A673 (cell line): Measurements from ENCODE around the gene TARBP2. TPM values are rescaled to one million over a fixed set of nuclear protein-coding genes. Genes with fewer than 3 reads are reported as not detected.

ENCODE experiments used
- BruUV-seq: library from RNA; stranded (reverse); fragments of 400-500 nt; replicated peaks from 2 replicates; lab custom pipeline; 2021; lab: Mats Ljungman, UMichigan
- CTCF ChIA-PET: fragments of 300-600 bp; sonication (Branson Sonifier 250); formaldehyde crosslinking; loops from one replicate; lab custom pipeline; 2022; ENCODE audit warnings: antibody characterized with exemption; lab: Charles Lee
- POLR2A ChIA-PET: fragments of 300-600 bp; sonication (Branson Sonifier 250); formaldehyde crosslinking; loops from one replicate; lab custom pipeline; 2022; ENCODE audit warnings: antibody characterized with exemption; ENCODE audit not compliant: low non-redundant PET; lab: Charles Lee
- DNase-seq: peaks from one replicate; pipeline ENCODE4 v3.0.0-alpha.2; 2015; ENCODE audit warnings: low spot score
- H3K27ac ChIP-seq: fragments of 200-600 bp; sonication (generic); 2 replicates; pipeline ENCODE4 v1.5.1; 2016; ENCODE audit warnings: mixed run types, low read depth, mild to moderate bottlenecking, mixed read lengths, antibody characterized with exemption, low read length; ENCODE audit not compliant: poor library complexity, severe bottlenecking
- H3K27me3 ChIP-seq: fragments of 200-600 bp; sonication (generic); replicated peaks from 2 replicates; pipeline ENCODE4 v1.6.1; 2017; ENCODE audit warnings: mixed run types, low read depth, mild to moderate bottlenecking, mixed read lengths, antibody characterized with exemption, low read length; ENCODE audit not compliant: insufficient read depth, poor library complexity
- H3K36me3 ChIP-seq: fragments of 200-600 bp; sonication (generic); 2 replicates; pipeline ENCODE4 v1.6.1; 2016; ENCODE audit warnings: mixed run types, mild to moderate bottlenecking, mixed read lengths, antibody characterized with exemption, low read length; ENCODE audit not compliant: insufficient read depth, poor library complexity, severe bottlenecking
- H3K4me1 ChIP-seq: fragments of 200-600 bp; sonication (generic); 2 replicates; pipeline ENCODE4 v1.6.1; 2017; ENCODE audit warnings: mixed run types, mild to moderate bottlenecking, mixed read lengths, antibody characterized with exemption, low read length; ENCODE audit not compliant: insufficient read depth, poor library complexity, severe bottlenecking
- H3K4me3 ChIP-seq: fragments of 200-600 bp; sonication (generic); 2 replicates; pipeline ENCODE4 v1.5.1; 2016; ENCODE audit warnings: low read depth, mixed run types, mild to moderate bottlenecking, mixed read lengths, low read length; ENCODE audit not compliant: poor library complexity, severe bottlenecking
- H3K9me3 ChIP-seq: fragments of 200-600 bp; sonication (generic); 2 replicates; pipeline ENCODE4 v1.6.1; 2016; ENCODE audit warnings: mixed run types, low read depth, mild to moderate bottlenecking, mixed read lengths, antibody characterized with exemption, low read length; ENCODE audit not compliant: poor library complexity, severe bottlenecking
- EZH2 ChIP-seq: fragments of 200-600 bp; sonication (generic); IDR thresholded peaks from 2 replicates; pipeline ENCODE4 v1.6.1; 2017; ENCODE audit warnings: borderline replicate concordance, low read depth, mild to moderate bottlenecking, mixed read lengths, antibody characterized with exemption, low read length; ENCODE audit not compliant: poor library complexity, severe bottlenecking
- intact Hi-C: fragments of 100-400 bp; cut with micrococcal nuclease; formaldehyde crosslinking; loops from one replicate; pipeline ENCODE4 v1.10.0; 2022; ENCODE audit not compliant: unreplicated experiment
- total RNA-seq: library from RNA; stranded (reverse); gene quantifications from 2 replicates; pipeline ENCODE4 v1.2.3, GENCODE V29; 2021
- TF ChIP-seq, protein P1 (sequence below): fragments of 300-800, 200-600 bp; sonication (generic); conservative IDR thresholded peaks from 2 replicates; pipeline ENCODE4 v1.5.1; 2017; ENCODE audit warnings: low read depth, mild to moderate bottlenecking, antibody characterized with exemption, low read length, moderate library complexity, mixed read lengths

The TARBP2 gene
- total RNA-seq, 1 experiment from 2014 or later: 70.9 TPM

DNA sequence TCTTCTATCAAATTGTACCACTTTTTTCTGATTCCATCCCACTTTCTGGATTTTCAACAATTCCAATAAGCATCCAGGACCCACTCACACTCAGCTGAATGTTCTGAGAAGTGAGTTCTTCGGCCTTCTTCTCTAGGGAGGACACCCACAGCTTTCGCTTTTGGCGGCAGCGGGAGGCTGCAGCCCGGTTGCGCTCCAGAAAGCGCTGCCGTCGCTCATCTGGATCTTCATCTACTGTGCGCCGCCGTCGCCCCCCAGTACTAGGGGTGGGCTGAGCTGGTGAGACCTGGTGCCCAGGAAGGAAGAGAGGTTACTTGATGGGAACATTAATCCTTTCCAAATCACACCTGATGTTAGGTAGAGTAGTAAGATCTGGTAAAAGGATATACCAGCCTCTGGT is 23.4 kb downstream of the TARBP2 start:
- BruUV-seq: no TSS peak
- intact Hi-C loops: no loop called here
- TF ChIP-seq EZH2: no peak
- TF ChIP-seq, protein P1, sequence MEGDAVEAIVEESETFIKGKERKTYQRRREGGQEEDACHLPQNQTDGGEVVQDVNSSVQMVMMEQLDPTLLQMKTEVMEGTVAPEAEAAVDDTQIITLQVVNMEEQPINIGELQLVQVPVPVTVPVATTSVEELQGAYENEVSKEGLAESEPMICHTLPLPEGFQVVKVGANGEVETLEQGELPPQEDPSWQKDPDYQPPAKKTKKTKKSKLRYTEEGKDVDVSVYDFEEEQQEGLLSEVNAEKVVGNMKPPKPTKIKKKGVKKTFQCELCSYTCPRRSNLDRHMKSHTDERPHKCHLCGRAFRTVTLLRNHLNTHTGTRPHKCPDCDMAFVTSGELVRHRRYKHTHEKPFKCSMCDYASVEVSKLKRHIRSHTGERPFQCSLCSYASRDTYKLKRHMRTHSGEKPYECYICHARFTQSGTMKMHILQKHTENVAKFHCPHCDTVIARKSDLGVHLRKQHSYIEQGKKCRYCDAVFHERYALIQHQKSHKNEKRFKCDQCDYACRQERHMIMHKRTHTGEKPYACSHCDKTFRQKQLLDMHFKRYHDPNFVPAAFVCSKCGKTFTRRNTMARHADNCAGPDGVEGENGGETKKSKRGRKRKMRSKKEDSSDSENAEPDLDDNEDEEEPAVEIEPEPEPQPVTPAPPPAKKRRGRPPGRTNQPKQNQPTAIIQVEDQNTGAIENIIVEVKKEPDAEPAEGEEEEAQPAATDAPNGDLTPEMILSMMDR: no peak
- H3K36me3 ChIP-seq: peaks cover 35% of the 10 kb centered on the region
- H3K27me3 ChIP-seq: no peaks in the 10 kb centered on the region
- no peaks in the 10 kb centered on the region for H3K9me3 ChIP-seq
- no peak overlapping the region for H3K27ac ChIP-seq
- no peak overlapping the region for H3K4me3 ChIP-seq
- H3K4me1 ChIP-seq: no peaks in the 10 kb centered on the region
- POLR2A ChIA-PET: no interaction called here
- no peak for DNase-seq
- CTCF ChIA-PET: no interaction called here

DNA sequence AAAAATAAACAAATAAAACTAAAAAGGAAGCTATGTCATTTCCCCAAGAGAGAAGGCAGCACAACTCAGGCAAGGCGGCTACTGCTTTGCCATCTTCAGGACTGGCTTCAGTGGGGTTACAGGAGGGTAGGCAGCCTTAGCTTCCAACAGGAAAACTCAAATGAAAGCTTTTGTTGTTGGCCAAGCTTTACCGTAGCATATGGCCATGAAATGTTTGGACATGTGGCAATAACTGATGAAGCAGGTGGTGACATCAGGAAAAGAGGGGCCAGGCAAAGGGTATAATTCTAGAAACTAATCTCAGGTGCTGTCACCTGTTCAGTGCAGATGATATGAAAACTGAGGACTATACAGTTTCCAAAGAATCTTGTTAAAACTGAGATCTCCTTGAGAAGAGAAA is 29.0 kb downstream of the TARBP2 start:
- H3K36me3 ChIP-seq: peaks cover 43% of the 10 kb centered on the region
- no peaks in the 10 kb centered on the region for H3K9me3 ChIP-seq
- no peak for TF ChIP-seq EZH2
- no peaks in the 10 kb centered on the region for H3K4me1 ChIP-seq
- no peaks in the 10 kb centered on the region for H3K27me3 ChIP-seq
- ChIA-PET POLR2A (no interaction called here), CTCF (no interaction called here)
- no peak for DNase-seq
- no TSS peak for BruUV-seq
- H3K27ac ChIP-seq: no peak overlapping the region
- intact Hi-C loops: no loop called here
- no peak overlapping the region for H3K4me3 ChIP-seq

DNA sequence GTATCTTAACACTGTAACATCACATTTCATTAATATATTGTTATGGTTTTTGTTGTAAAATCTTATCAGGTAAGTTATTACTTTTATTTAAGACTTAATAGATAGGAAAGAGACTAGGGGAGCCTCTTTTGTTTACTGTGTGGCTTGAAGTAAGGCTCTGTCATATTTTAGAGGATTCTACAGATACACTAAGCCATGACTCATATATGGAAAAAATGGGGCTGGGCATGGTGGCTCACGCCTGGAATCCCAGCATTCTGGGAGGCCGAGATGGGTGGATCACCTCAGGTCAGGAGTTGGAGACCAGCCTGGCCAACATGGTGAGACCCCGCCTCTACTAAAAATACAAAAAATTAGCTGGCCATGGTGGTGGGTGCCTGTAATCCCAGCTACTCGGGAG is 29.8 kb downstream of the TARBP2 start:
- intact Hi-C loops: no loop called here
- H3K9me3 ChIP-seq: no peaks in the 10 kb centered on the region
- no peak for DNase-seq
- TF ChIP-seq, protein P1: no peak
- no peak for TF ChIP-seq EZH2
- H3K36me3 ChIP-seq: peaks cover 43% of the 10 kb centered on the region
- no peak overlapping the region for H3K27ac ChIP-seq
- no peak overlapping the region for H3K4me3 ChIP-seq
- ChIA-PET POLR2A (no interaction called here), CTCF (no interaction called here)
- H3K4me1 ChIP-seq: no peaks in the 10 kb centered on the region
- no peaks in the 10 kb centered on the region for H3K27me3 ChIP-seq
- BruUV-seq: no TSS peak

DNA sequence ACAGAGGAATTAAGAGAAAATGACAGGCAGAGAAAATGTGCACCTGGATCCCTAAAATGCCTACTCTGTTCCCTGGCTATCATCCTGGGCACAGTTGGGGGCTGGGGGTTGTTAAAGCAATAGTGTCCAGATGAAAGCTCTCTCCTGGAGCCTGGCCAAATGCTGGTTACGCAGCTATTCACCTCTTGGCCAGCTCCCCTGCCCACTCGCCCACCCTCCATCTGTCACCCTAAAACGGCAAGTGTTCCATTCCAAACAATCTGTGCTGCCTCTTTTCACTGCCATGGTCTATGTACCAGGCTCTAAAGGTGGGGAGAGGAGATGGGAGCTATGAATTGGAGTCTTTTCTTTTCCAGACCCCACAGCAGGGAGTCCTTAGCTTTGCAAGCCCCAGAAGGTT is 30.9 kb downstream of the TARBP2 start:
- BruUV-seq: no TSS peak
- peaks cover 47% of the 10 kb centered on the region for H3K36me3 ChIP-seq
- no peak overlapping the region for H3K27ac ChIP-seq
- CTCF ChIA-PET: no interaction called here
- POLR2A ChIA-PET: no interaction called here
- DNase-seq: no peak
- H3K9me3 ChIP-seq: no peaks in the 10 kb centered on the region
- no peaks in the 10 kb centered on the region for H3K27me3 ChIP-seq
- intact Hi-C loops: no loop called here
- TF ChIP-seq, protein P1: no peak
- no peak for TF ChIP-seq EZH2
- no peak overlapping the region for H3K4me3 ChIP-seq
- H3K4me1 ChIP-seq: no peaks in the 10 kb centered on the region
